Spleen (tissue), 7 donors: Measurements from ENCODE around the gene SLC6A13.

Experiments
- POLR2A ChIP-seq, 3 donors: fragments of 450-650 bp; IDR thresholded peaks; one replicate each; pipeline ENCODE4 v1.5.1; 2017; ENCODE audit warnings: antibody characterized with exemption in 3 of 3, mild to moderate bottlenecking in 1 of 3
- TF ChIP-seq, protein P1 (sequence below), 11 experiments: fragments of 200-600 bp in 7 of 11; fragments of 450-650 bp in 4 of 11; sonication (generic) in 4 of 11; IDR thresholded peaks in 8 of 11; conservative IDR thresholded peaks in 3 of 11; 1 replicate in 7 of 11; 2 replicates in 4 of 11; pipeline versions ENCODE4 v1.4.0 to v1.8.0; 2016 to 2021; ENCODE audit warnings: antibody characterized with exemption in 11 of 11, inconsistent platforms in 4 of 11, mild to moderate bottlenecking in 1 of 11
- donor health status: DM: no; HTN: no; CAD: no; lungs with moderate emphysema.
- donor health status: DM: no; HTN: no; CAD: no.
- donor health status: DM: no; HTN: no; CAD: no.

DNA sequence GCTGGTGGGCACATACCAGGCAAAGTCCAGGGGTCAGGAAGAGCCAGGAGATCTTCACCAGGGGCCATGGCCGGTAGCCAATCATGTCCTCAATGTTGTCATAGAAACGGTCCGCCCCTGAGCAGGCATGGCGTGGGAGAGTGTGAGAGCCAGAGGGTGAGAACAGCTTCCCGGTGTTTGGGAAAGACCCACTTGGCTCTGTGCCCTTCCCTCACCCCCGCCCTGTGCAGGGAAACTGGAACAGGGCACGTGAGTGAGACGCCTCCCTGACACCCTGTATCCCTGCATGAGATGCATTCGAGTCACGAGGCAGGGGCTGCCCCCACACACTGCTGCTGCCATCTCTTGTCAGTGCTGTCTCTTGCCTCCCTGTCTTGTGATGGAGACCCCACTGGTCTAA lies 69.4 kb downstream of the SLC6A13 start:
- TF ChIP-seq POLR2A (IDR thresholded peaks at IDR 0.05) = no peak
- TF ChIP-seq, protein P1, sequence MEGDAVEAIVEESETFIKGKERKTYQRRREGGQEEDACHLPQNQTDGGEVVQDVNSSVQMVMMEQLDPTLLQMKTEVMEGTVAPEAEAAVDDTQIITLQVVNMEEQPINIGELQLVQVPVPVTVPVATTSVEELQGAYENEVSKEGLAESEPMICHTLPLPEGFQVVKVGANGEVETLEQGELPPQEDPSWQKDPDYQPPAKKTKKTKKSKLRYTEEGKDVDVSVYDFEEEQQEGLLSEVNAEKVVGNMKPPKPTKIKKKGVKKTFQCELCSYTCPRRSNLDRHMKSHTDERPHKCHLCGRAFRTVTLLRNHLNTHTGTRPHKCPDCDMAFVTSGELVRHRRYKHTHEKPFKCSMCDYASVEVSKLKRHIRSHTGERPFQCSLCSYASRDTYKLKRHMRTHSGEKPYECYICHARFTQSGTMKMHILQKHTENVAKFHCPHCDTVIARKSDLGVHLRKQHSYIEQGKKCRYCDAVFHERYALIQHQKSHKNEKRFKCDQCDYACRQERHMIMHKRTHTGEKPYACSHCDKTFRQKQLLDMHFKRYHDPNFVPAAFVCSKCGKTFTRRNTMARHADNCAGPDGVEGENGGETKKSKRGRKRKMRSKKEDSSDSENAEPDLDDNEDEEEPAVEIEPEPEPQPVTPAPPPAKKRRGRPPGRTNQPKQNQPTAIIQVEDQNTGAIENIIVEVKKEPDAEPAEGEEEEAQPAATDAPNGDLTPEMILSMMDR (IDR thresholded peaks at IDR 0.05 in 8 of 11, conservative IDR thresholded peaks at IDR 0.05 in 3 of 11) = no peak
